Thyroid gland (tissue), 4 donors: ENCODE measurements around the gene SLC7A5. TPM values are rescaled to one million over a fixed set of nuclear protein-coding genes. Genes with fewer than 3 reads are reported as not detected.

Experiments used
- DNase-seq, 2 donors: peaks; one replicate each; pipeline ENCODE4 v3.0.0-alpha.2; 2019
- H3K27ac ChIP-seq, 3 donors: fragments of 200-600 bp; sonication (generic); 1 replicate in 2 of 3; 2 replicates in 1 of 3; pipeline ENCODE4 v1.5.1; 2016 to 2019; ENCODE audit warnings: mild to moderate bottlenecking in 1 of 3, moderate library complexity in 1 of 3
- H3K27me3 ChIP-seq: fragments of 200-600 bp; sonication (generic); one replicate; pipeline ENCODE4 v1.5.1; 2019
- H3K36me3 ChIP-seq, 2 donors: fragments of 200-600 bp; sonication (generic); one replicate each; pipeline ENCODE4 v1.5.1; 2016 to 2019
- H3K4me1 ChIP-seq, 2 donors: fragments of 200-600 bp; sonication (generic); one replicate each; pipeline ENCODE4 v1.5.1; 2017 to 2019
- H3K4me3 ChIP-seq, 3 donors: fragments of 200-600 bp; sonication (generic); replicated peaks in 1 of 3; 1 replicate in 2 of 3; 2 replicates in 1 of 3; pipeline ENCODE4 v1.5.1; 2016; ENCODE audit warnings: mild to moderate bottlenecking in 1 of 3
- H3K9me3 ChIP-seq: fragments of 200-600 bp; sonication (generic); one replicate; pipeline ENCODE4 v1.5.1; 2017
- CTCF ChIP-seq, 6 experiments: fragments of 200-600 bp in 3 of 6; fragments of 450-650 bp in 3 of 6; sonication (generic) in 3 of 6; IDR thresholded peaks; one replicate each; pipeline ENCODE4 v1.5.1; 2016 to 2019; ENCODE audit warnings: antibody characterized with exemption in 6 of 6, mild to moderate bottlenecking in 2 of 6, inconsistent platforms in 1 of 6, moderate library complexity in 1 of 6
- POLR2A ChIP-seq, 2 donors: fragments of 450-650 bp; IDR thresholded peaks; one replicate each; pipeline ENCODE4 v1.6.1; 2017; ENCODE audit warnings: antibody characterized with exemption in 2 of 2, mild to moderate bottlenecking in 2 of 2, moderate library complexity in 1 of 2
- WGBS, 2 donors: methylation state at CpG; one replicate each; pipeline ENCODE4 v1.1.5; 2017; 5-methylcytosine and 5-hydroxymethylcytosine counted together
- intact Hi-C: fragments of 100-400 bp; cut with DNase I; formaldehyde crosslinking; loops from one replicate; pipeline ENCODE4 v1.15.1; 2023
- total RNA-seq, 4 donors: library from RNA; depleted of rRNA; stranded (reverse); fragments of >200 nt; gene quantifications; one replicate each; pipeline ENCODE4 v1.2.3, GENCODE V29; 2016

The SLC7A5 gene
- total RNA-seq, 4 donors from 2014 or later = 1.1 to 5.2 (median 2.2) TPM

GRCh38 chr16:87831421-87832136 lies 37.7 kb downstream of the SLC7A5 start:
- H3K9me3 ChIP-seq = no peaks in the 10 kb centered on the region
- no peaks in the 10 kb centered on the region for H3K36me3 ChIP-seq
- intact Hi-C loops = no loop called here
- DNase-seq = no peak
- no peaks in the 10 kb centered on the region for H3K4me1 ChIP-seq
- whole genome bisulfite sequencing, 2 donors = 93 to 94% methylated on average over 24 to 27 of the region's 31 CpGs
- no peak overlapping the region for H3K4me3 ChIP-seq
- H3K27me3 ChIP-seq = no peaks in the 10 kb centered on the region
- H3K27ac ChIP-seq = no peak overlapping the region
- TF ChIP-seq CTCF (IDR thresholded peaks at IDR 0.05) (no peak), POLR2A (IDR thresholded peaks at IDR 0.05) (no peak)

- H3K4me3 ChIP-seq = no peak overlapping the region
- intact Hi-C loops = no loop called here
- no peaks in the 10 kb centered on the region for H3K4me1 ChIP-seq
- no peak overlapping the region for H3K27ac ChIP-seq
- no peaks in the 10 kb centered on the region for H3K9me3 ChIP-seq
- no peak for TF ChIP-seq CTCF (IDR thresholded peaks at IDR 0.05)
- TF ChIP-seq POLR2A (IDR thresholded peaks at IDR 0.05) = no peak
- WGBS, 2 donors = 78 to 79% methylated on average over 16 to 18 of the region's 37 CpGs
- no peaks in the 10 kb centered on the region for H3K27me3 ChIP-seq
- no peaks in the 10 kb centered on the region for H3K36me3 ChIP-seq
- DNase-seq = no peak
These were observed 38.5 kb downstream of the SLC7A5 start for GRCh38 chr16:87830673-87831420.

- intact Hi-C loops = no loop called here
- WGBS, 2 donors = 54 to 76% methylated on average over 21 of the region's 21 CpGs
- no peaks in the 10 kb centered on the region for H3K9me3 ChIP-seq
These were observed 39.2 kb downstream of the SLC7A5 start for GRCh38 chr16:87829988-87830672.

GRCh38 chr16:87829622-87829980 lies 39.7 kb downstream of the SLC7A5 start:
- Histone ChIP-seq H3K4me3 (no peak overlapping the region), H3K27ac (no peak overlapping the region), H3K4me1 (no peaks in the 10 kb centered on the region), H3K36me3 (no peaks in the 10 kb centered on the region), H3K9me3 (no peaks in the 10 kb centered on the region), H3K27me3 (no peaks in the 10 kb centered on the region)
- DNase-seq = no peak
- intact Hi-C loops = no loop called here
- WGBS, 2 donors = 84 to 86% methylated on average over 13 of the region's 13 CpGs
- no peak for TF ChIP-seq POLR2A (IDR thresholded peaks at IDR 0.05)
- no peak for TF ChIP-seq CTCF (IDR thresholded peaks at IDR 0.05)

More at GRCh38 chr16:87829988-87830672, 39.2 kb downstream of the SLC7A5 start:
- Histone ChIP-seq H3K27me3 (no peaks in the 10 kb centered on the region), H3K4me3 (no peak overlapping the region), H3K27ac (no peak overlapping the region), H3K36me3 (no peaks in the 10 kb centered on the region), H3K4me1 (no peaks in the 10 kb centered on the region)
- DNase-seq = no peak
- TF ChIP-seq POLR2A (IDR thresholded peaks at IDR 0.05) (no peak), CTCF (IDR thresholded peaks at IDR 0.05) (no peak)
